Spleen (tissue), 7 donors: ENCODE results near the gene USHBP1.
A peak's percentile ranks its signal among the peaks of the same experiment; 100 is the strongest.

Source experiments
- POLR2A ChIP-seq, 3 donors: fragments of 450-650 bp; IDR thresholded peaks; one replicate each; pipeline ENCODE4 v1.5.1; 2017; ENCODE audit warnings: antibody characterized with exemption in 3 of 3, mild to moderate bottlenecking in 1 of 3
- POLR2AphosphoS5 ChIP-seq, 3 donors: sonication (generic); formaldehyde crosslinking; IDR thresholded peaks; one replicate each; pipeline ENCODE4 v1.5.1; 2017; ENCODE audit warnings: antibody characterized with exemption in 3 of 3
- TF ChIP-seq, protein P1 (sequence below), 11 experiments: fragments of 200-600 bp in 7 of 11; fragments of 450-650 bp in 4 of 11; sonication (generic) in 4 of 11; IDR thresholded peaks in 8 of 11; conservative IDR thresholded peaks in 3 of 11; 1 replicate in 7 of 11; 2 replicates in 4 of 11; pipeline versions ENCODE4 v1.4.0 to v1.8.0; 2016 to 2021; ENCODE audit warnings: antibody characterized with exemption in 11 of 11, inconsistent platforms in 4 of 11, mild to moderate bottlenecking in 1 of 11
- donor health status: DM: no; HTN: no; CAD: no; lungs with moderate emphysema.
- donor health status: DM: no; HTN: no; CAD: no.
- donor health status: DM: no; HTN: no; CAD: no.

- TF ChIP-seq, protein P1, sequence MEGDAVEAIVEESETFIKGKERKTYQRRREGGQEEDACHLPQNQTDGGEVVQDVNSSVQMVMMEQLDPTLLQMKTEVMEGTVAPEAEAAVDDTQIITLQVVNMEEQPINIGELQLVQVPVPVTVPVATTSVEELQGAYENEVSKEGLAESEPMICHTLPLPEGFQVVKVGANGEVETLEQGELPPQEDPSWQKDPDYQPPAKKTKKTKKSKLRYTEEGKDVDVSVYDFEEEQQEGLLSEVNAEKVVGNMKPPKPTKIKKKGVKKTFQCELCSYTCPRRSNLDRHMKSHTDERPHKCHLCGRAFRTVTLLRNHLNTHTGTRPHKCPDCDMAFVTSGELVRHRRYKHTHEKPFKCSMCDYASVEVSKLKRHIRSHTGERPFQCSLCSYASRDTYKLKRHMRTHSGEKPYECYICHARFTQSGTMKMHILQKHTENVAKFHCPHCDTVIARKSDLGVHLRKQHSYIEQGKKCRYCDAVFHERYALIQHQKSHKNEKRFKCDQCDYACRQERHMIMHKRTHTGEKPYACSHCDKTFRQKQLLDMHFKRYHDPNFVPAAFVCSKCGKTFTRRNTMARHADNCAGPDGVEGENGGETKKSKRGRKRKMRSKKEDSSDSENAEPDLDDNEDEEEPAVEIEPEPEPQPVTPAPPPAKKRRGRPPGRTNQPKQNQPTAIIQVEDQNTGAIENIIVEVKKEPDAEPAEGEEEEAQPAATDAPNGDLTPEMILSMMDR (IDR thresholded peaks at IDR 0.05 in 8 of 11, conservative IDR thresholded peaks at IDR 0.05 in 3 of 11): no peak
- TF ChIP-seq POLR2AphosphoS5 (IDR thresholded peaks at IDR 0.05) (peak in 1 of 3 donors; percentile 33), POLR2A (IDR thresholded peaks at IDR 0.05) (no peak)
These were observed 16.4 kb downstream of the USHBP1 start for GRCh38 chr19:17248011-17248776.
